Embryonic facial prominence (tissue), 1 donor: ENCODE data around the gene VIPR2.
"Not testable (repeated sequence)": the region's sequence is repeated elsewhere in the genome, so short reads cannot be mapped to it uniquely, and the experiment has no call there.

Experiments
- DNase-seq: peaks from one replicate; pipeline ENCODE4 v3.0.0-alpha.2; 2016; ENCODE audit errors: extremely low spot score

The VIPR2 gene

DNA sequence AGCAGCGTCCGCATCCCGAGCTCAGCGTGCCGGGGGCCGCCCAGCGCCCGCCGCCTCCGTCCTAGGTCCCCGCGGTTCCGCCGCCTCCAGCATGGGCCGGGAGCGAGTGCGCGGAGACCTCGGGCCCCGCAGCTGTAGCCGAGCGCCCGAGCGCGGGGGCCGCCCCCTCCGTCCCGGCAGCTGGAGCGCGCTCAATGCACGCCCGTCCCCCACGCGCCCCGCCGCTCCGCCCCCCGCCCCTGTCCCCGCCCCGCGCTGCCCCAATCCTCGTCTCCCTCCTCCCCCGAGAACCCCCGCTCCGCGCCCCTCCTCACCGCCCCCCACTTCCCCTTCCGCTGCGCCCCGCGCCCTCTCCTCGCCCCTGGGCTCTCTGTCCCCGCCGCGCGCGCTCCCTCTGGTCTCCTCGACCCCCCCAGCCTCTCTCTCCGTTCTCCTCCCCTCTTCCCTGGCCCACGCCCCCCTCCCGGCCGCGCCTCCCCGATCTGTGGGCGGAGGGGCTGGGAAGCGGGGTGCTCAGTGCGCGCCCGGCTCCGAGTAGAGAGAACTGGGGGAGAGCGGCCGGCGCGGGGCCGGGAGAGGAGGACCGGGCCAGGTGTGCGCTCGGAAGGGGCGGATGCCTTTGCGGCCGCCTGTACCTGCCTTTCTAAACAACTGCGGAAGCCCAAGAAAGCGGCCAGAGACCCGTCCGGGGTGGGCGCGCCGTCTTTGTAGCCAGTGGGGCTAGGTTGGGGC, at the start of gene VIPR2:
VIPR2 (minus strand) TSS at position 110 of the 732 bp plus-strand sequence; CDS start at position 14, 96 bp downstream.
- no peak for DNase-seq

DNA sequence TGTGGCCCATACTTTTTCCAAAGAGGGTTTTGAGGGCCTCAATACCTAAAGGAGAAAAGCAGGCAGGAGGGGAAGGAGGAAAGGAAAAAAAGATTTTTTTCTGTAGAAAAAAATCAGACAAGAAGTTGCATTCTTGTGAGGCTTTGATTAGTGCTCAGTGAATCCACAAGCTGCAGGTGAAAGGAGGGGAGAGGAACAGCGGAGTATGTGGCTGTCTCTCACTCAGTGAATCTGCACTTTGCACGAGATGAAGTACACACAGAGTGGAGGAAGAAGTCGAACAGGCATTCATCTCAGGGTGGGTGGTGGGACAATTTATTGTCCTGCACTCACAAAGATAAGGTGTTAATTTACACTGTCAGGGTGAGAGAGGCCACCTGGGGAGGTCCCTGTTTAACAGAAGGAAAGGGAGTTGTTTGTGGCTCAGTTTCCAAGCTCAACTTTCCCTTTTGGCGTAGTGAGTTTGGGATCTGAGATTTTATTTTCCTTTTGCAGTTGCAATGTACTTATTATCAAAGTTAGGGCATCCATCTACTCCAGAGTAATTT, 49.0 kb upstream of the VIPR2 start:
- DNase-seq = no peak

DNA sequence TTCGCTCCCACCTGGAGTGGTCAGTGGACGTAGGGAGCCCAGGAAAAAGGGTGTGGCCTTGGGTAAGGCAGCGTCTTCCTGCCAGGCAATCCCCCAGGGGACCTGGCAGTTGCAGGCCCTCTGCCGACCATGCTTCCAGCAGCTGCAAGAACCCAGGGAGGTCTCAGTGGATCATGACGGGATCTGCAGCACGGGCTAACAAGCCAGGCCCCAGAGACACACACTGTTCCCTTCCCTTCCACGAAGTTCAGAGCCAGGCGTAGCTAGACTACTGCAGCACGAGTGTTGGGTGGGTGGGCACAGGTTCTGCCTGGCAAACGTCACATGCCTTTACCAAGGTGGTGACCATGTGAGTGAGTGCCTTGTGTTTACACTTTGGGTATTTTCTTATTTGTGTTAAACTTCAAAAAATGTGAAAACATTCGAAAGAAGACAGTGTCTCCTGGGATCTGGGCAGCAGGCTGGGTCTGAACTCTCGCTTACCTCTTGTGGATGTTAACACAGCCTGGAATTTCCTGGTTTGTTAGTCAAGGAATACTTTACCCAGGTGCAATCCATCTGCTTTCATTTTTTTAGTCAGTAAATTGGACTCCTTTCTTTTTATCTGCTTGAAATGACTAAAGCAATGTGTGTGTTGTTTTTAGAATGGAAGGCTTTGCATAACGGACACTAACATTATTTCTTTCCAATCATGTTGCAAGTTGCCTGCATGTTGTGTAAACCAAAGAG, 48.2 kb upstream of the VIPR2 start:
- no peak for DNase-seq

DNA sequence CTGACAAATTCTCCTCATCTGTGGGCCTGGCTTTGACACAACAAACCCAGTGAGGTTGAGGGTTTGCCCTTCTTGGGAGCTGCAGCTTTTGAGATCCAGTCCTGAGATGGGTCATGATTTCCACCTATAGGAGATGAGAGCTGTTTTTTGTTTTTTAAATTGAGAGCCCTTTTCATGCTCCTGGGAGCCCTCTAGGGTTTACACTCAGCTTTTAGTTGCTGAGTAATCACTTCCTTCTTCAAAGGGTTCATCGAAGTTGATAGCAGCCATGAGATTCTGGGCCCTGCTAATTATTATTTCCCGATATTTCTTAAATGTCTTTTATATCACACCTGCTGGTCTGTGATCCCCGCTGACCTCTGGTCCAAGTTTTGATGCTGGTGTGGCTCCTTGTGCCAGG, 47.3 kb upstream of the VIPR2 start:
- no peak for DNase-seq

GRCh38 chr7:159191236-159191635, 46.6 kb upstream of the VIPR2 start:
- no peak for DNase-seq

DNA sequence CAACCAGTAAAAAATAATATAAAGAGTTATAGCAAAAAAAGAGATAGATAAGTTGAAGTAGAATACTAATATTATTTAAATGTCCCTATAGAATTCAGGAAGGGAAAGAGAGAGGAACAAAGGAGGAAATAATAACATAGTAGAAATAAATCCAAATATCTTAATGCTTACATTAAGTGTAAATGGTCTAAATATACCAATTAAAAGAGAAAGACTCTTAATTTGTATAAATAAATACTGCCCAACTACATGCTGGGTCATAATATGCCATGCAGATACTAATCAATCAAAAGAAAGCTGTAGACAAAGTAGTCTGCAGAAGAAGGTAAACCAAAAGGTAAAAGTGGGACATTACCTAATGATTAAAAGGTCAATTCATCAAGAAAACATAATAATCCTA, 43.3 kb upstream of the VIPR2 start:
- no peak for DNase-seq

DNA sequence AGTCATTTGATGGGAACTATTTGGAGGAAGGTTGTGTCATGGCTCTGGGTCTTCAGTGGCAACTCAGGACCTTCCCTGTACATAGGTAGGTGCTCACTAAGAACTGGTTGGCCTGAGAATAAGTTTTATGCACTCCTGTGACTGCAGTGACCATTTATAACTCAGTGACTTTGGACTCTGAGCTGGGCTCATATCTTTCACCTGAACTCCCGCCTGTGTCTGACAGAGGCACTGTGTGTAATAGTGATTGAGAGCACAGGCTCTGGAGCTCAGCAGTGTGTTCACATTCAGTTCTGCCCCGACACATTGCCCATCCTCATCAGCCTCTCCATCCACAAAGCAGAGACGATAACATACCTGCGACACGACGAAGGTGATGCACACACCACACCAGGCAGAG, 34.6 kb upstream of the VIPR2 start:
- DNase-seq = no peak

- DNase-seq = no peak
Measured at GRCh38 chr7:159177284-159177953, 32.8 kb upstream of the VIPR2 start.

- no peak for DNase-seq
Measured at GRCh38 chr7:159175792-159176191, 31.1 kb upstream of the VIPR2 start.

DNA sequence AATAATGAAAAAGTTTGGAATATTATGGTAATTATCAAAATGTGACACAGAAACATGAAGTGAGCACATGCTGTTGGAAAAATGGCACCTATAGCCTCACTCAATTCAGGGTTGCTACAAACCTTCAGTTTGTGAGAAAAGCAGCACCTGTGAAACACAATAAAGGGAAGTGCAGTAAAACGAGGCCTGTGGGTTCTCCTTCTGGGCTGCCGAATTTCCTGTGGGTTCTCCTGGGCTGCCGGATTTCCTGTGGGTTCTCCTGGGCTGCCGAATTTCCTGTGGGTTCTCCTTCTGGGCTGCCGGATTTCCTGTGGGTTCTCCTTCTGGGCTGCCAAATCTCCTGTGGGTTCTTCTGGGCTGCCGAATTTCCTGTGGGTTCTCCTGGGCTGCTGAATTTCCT, 30.4 kb upstream of the VIPR2 start:
- DNase-seq = not testable (repeated sequence)

- DNase-seq = no peak
Measured at GRCh38 chr7:159172400-159172799, 27.7 kb upstream of the VIPR2 start.

GRCh38 chr7:159169391-159169790, 24.7 kb upstream of the VIPR2 start:
- no peak for DNase-seq

GRCh38 chr7:159167139-159167538, 22.5 kb upstream of the VIPR2 start:
- no peak for DNase-seq

- DNase-seq = no peak
Measured at GRCh38 chr7:159166530-159166929, 21.9 kb upstream of the VIPR2 start.

DNA sequence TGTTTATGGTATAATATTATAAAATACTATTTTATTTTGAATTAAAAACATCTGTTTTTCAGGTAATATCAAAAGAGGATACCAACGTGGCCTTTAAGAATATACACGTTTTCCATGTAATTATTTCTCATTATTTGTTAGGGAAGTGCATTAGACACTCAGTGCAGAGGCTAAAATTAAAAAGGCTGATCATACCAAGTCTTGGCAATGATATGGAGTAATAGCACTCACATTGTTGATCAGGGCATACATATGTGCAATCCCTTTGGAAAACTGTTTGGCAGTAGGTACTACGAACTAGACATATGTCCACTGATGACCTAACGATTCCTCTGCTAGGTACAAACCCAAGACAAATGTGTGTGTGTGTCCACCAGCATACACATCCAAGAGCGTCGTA, 20.7 kb upstream of the VIPR2 start:
- no peak for DNase-seq

GRCh38 chr7:159163703-159164301, 19.1 kb upstream of the VIPR2 start:
- not testable (repeated sequence) for DNase-seq

- DNase-seq = not testable (repeated sequence)
Measured at GRCh38 chr7:159162050-159162626, 17.5 kb upstream of the VIPR2 start.

GRCh38 chr7:159160450-159160849, 15.8 kb upstream of the VIPR2 start:
- DNase-seq = no peak

DNA sequence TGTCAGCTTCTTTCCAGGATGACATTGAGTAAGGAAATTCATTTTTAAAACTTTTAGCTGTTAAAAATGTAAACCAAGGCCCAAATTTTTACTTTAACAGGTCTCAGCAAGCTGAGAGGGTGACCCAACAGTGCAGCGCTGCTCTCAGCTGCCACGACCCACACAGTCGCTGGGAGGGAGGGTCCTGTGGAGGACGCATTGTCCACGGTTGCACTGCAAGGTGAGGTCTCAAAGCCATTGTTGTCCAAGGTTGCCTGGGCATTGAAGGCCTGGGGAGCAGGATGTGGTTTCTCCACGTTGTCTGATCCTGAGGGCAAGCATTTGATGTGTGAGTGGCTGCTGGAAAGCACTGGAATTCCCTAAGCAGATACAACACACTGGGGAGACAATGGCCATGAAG, 15.1 kb upstream of the VIPR2 start:
- no peak for DNase-seq

- no peak for DNase-seq
Measured at GRCh38 chr7:159158888-159159405, 14.3 kb upstream of the VIPR2 start.

DNA sequence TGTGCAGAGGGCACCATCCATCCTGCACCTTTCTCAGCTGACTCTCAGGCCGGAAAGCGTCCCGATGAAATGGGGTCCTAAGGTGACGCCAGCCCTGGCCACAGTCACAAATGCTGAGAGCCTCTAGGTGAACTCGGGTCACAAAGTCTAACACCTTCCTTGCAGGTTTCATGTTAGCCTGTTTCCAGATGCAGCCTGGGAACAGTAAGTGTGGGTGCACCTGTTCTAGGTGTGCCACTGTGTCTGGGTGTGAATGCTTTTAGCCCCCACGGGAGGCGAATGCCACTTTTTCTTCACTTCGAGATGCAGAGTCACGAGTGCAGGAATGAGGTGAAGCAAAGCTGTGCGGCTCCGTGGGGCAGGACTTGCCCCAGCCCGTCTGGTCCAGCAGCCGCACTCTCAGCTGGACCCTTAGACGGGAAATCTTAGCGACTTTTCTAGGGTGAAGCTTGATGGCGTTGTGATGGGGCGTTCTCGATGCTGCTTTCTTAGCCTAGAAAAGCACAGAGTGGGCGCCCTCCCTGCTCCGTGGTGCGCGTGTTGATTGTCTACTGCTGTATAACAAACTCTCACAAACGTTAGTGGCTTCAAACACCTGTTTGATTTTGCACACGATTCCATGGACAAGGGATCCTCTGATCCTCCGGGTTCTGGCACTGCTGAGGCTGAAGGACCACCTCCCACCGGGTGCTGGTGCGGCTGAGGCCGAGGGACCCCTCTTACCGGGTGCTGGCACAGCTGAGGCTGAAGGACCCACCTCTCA, 13.6 kb upstream of the VIPR2 start:
- no peak for DNase-seq
